ENCODE data around the gene ELMO1. TPM values are rescaled to one million over a fixed set of nuclear protein-coding genes. Genes with fewer than 3 reads are reported as not detected.
A peak's percentile ranks its signal among the peaks of the same experiment; 100 is the strongest.

Gene ELMO1
- total and polyA plus RNA-seq, 2 of the 13 experiments (the other 11 are each of a cell fraction or from before 2014, with no cell fraction given), result 0.11 to 0.17 TPM

GRCh38 chr7:37074370-37074769 lies 374.3 kb downstream of the ELMO1 start (continued):
- TF ChIP-seq ZNF282 (IDR thresholded peaks at IDR 0.05; ENCODE audit: partially characterized antibody), result no peak
- TF ChIP-seq PHB2 (IDR thresholded peaks at IDR 0.05; ENCODE audit: partially characterized antibody), result no peak
- no peak for TF ChIP-seq ZNF431 (CRISPR knock-in tag; IDR thresholded peaks at IDR 0.05; ENCODE audit: borderline replicate concordance, low read depth)
- no peak for TF ChIP-seq CREB1 (IDR thresholded peaks at IDR 0.05)
- TF ChIP-seq CREB1 (CRISPR knock-in tag; IDR thresholded peaks at IDR 0.05), result peak; percentile 63; the same call in 1 of the 2 replicates
- TF ChIP-seq MED13 (CRISPR knock-in tag; IDR thresholded peaks at IDR 0.05), result no peak
- peak; percentile 44; the same call in 1 of the 2 replicates for TF ChIP-seq POGZ (CRISPR knock-in tag; IDR thresholded peaks at IDR 0.05)
- TF ChIP-seq SAP130 (CRISPR knock-in tag; IDR thresholded peaks at IDR 0.05; ENCODE audit: low read depth), result peak; percentile 35; the same call in 1 of the 2 replicates
- no peak for TF ChIP-seq ATF5 (CRISPR knock-in tag; IDR thresholded peaks at IDR 0.05; ENCODE audit: low read depth)
- no peak for TF ChIP-seq PCBP1 (IDR thresholded peaks at IDR 0.05; ENCODE audit: borderline replicate concordance, low read depth, low read length)
- no peak for TF ChIP-seq ZBTB42 (CRISPR knock-in tag; IDR thresholded peaks at IDR 0.05)
- TF ChIP-seq KAT8 (CRISPR knock-in tag; IDR thresholded peaks at IDR 0.05), result no peak
- TF ChIP-seq ZSCAN21 (CRISPR knock-in tag; IDR thresholded peaks at IDR 0.05; ENCODE audit: borderline replicate concordance), result peak; percentile 63; the same call in 1 of the 2 replicates
- no peak for TF ChIP-seq PBX3 (CRISPR knock-in tag; IDR thresholded peaks at IDR 0.05; ENCODE audit: borderline replicate concordance)
- no peak for TF ChIP-seq ZNF841 (CRISPR knock-in tag; IDR thresholded peaks at IDR 0.05; ENCODE audit: borderline replicate concordance)
- no peak for TF ChIP-seq PLRG1 (conservative IDR thresholded peaks at IDR 0.05)
- no peak for TF ChIP-seq RBAK (CRISPR knock-in tag; IDR thresholded peaks at IDR 0.05)
- no peak for TF ChIP-seq MZF1 (CRISPR knock-in tag; IDR thresholded peaks at IDR 0.05; ENCODE audit: borderline replicate concordance)
- no peak for TF ChIP-seq ZNF230 (CRISPR knock-in tag; IDR thresholded peaks at IDR 0.05)
- no peak for TF ChIP-seq MED8 (CRISPR knock-in tag; IDR thresholded peaks at IDR 0.05; ENCODE audit: insufficient replicate concordance)
- TF ChIP-seq NONO (IDR thresholded peaks at IDR 0.05), result no peak
- peak; percentile 53; the same call in 1 of the 2 replicates for TF ChIP-seq NONO (CRISPR knock-in tag; conservative IDR thresholded peaks at IDR 0.05)
- TF ChIP-seq KLF16 (CRISPR knock-in tag; IDR thresholded peaks at IDR 0.05), result no peak
- no peak for TF ChIP-seq TOPORS (CRISPR knock-in tag; IDR thresholded peaks at IDR 0.05)
- no peak for TF ChIP-seq KAT7 (CRISPR knock-in tag; IDR thresholded peaks at IDR 0.05; ENCODE audit: borderline replicate concordance)
- no peak for TF ChIP-seq IRF1 (CRISPR knock-in tag; IDR thresholded peaks at IDR 0.05; ENCODE audit: low read depth)
- no peak for TF ChIP-seq ZNF720 (CRISPR knock-in tag; IDR thresholded peaks at IDR 0.05)
- TF ChIP-seq ZNF629 (CRISPR knock-in tag; conservative IDR thresholded peaks at IDR 0.05), result no peak

Measured in HepG2 (cell line).